GM19468 (cell line): ENCODE data around the gene ICAM3.
A peak's percentile ranks its signal among the peaks of the same experiment; 100 is the strongest.

ENCODE experiments used
- ATAC-seq: cut with Tn5 transposase; IDR thresholded peaks from one replicate; pipeline ENCODE4 v1.9.1; 2021; ENCODE audit warnings: mild to moderate bottlenecking, moderate library complexity, moderate number of reproducible peaks; ENCODE audit not compliant: unreplicated experiment; ENCODE audit errors: extremely low read depth

ICAM3 gene

GRCh38 chr19:10293637-10294367 lies 45.6 kb downstream of the ICAM3 start:
- ATAC-seq = no peak

- ATAC-seq = no peak
Observed at GRCh38 chr19:10292789-10293636, 46.4 kb downstream of the ICAM3 start.

- peak; percentile 18 for ATAC-seq
Observed at GRCh38 chr19:10292206-10292788, 47.1 kb downstream of the ICAM3 start.

GRCh38 chr19:10291554-10292205 lies 47.7 kb downstream of the ICAM3 start:
- no peak for ATAC-seq

GRCh38 chr19:10290876-10291553 lies 48.4 kb downstream of the ICAM3 start:
- ATAC-seq = no peak

- ATAC-seq = no peak
Observed at GRCh38 chr19:10290357-10290875, 49.0 kb downstream of the ICAM3 start.

- no peak for ATAC-seq
Observed at GRCh38 chr19:10289836-10290356, 49.5 kb downstream of the ICAM3 start, which contains the start of gene ICAM5. ICAM5 (plus strand) TSS chr19:10289952; CDS start chr19:10290044, 92 bp downstream.

GRCh38 chr19:10289167-10289835 lies 50.1 kb downstream of the ICAM3 start:
- no peak for ATAC-seq

GRCh38 chr19:10288662-10289166 lies 50.7 kb downstream of the ICAM3 start:
- ATAC-seq = no peak

- no peak for ATAC-seq
Observed at GRCh38 chr19:10286803-10287737, 52.4 kb downstream of the ICAM3 start, which contains the start of gene ICAM4. ICAM4 (plus strand) TSS chr19:10286955; CDS start chr19:10287013, 58 bp downstream.

- no peak for ATAC-seq
Observed at GRCh38 chr19:10285393-10285792, 54.0 kb downstream of the ICAM3 start.

- no peak for ATAC-seq
Observed at GRCh38 chr19:10284960-10285278, 54.5 kb downstream of the ICAM3 start.

GRCh38 chr19:10284065-10284959 lies 55.1 kb downstream of the ICAM3 start:
- no peak for ATAC-seq
